H1 (cell line): Measurements from ENCODE around the gene HMCN2. TPM values are rescaled to one million over a fixed set of nuclear protein-coding genes. Genes with fewer than 3 reads are reported as not detected.

Source experiments
- ASH2L ChIP-seq: fragments of 200-600, 300-600 bp; sonication (generic); IDR thresholded peaks from one replicate; pipeline ENCODE4 v1.7.1; 2017; ENCODE audit warnings: low read length
- CBX5 ChIP-seq: fragments of 300-800, 300-1000 bp; sonication (generic); IDR thresholded peaks from 2 replicates; pipeline ENCODE4 v1.7.1; 2016; ENCODE audit warnings: antibody characterized with exemption, low read length, low read depth
- CHD7 ChIP-seq: fragments of 300-600 bp; sonication (generic); IDR thresholded peaks from 2 replicates; pipeline ENCODE4 v1.7.1; 2012; ENCODE audit warnings: low read length, moderate library complexity, mild to moderate bottlenecking, inconsistent platforms; ENCODE audit not compliant: insufficient replicate concordance
- TCF12 ChIP-seq: IDR thresholded peaks from 2 replicates; pipeline ENCODE4 v1.6.1; 2011; ENCODE audit warnings: low read depth, mild to moderate bottlenecking, low read length
- polyA plus RNA-seq, 7 experiments: library from polyadenylated mRNA; depleted of rRNA in 3 of 7; stranded (reverse) in 5 of 7; unstranded in 2 of 7; fragments of >200 nt in 5 of 7; fragments of 200-250 nt in 2 of 7; gene quantifications; 1 replicate in 5 of 7; 2 replicates in 1 of 7; 4 replicates in 1 of 7; pipeline versions ENCODE4 v1.2.1 to v1.2.3, GENCODE V29; 2011 to 2013; ENCODE audit warnings: missing spikeins in 2 of 7, mixed read lengths in 2 of 7
- total RNA-seq: library from RNA; stranded (reverse); fragmentation: NEBNext Ultra II Directional; extraction: Animal tissue kit (Norgen Biotek cat#: 25700); gene quantifications from 2 replicates; pipeline ENCODE4 v1.2.1, GENCODE V29; 2021

The HMCN2 gene
- total and polyA plus RNA-seq, 2 of the 8 experiments (the other 6 are each of a cell fraction or from before 2014, with no cell fraction given) = 5.0 to 9.1 TPM

- TF ChIP-seq CHD7 = no peak
- TF ChIP-seq ASH2L = no peak
- no peak for TF ChIP-seq TCF12
- TF ChIP-seq CBX5 = no peak
Measured at GRCh38 chr9:130441031-130441430, 175.5 kb downstream of the HMCN2 start (continued).
